WTC11 (cell line): ENCODE measurements around the gene PYY. TPM values are rescaled to one million over a fixed set of nuclear protein-coding genes. Genes with fewer than 3 reads are reported as not detected.
"Not testable (repeated sequence)": the region's sequence is repeated elsewhere in the genome, so short reads cannot be mapped to it uniquely, and the experiment has no call there.

Experiments used
- ATAC-seq: fragments of 200-7000 bp; cut with Tn5 transposase; 2 replicates; pipeline ENCODE4 v1.10.0; 2021; ENCODE audit warnings: mild to moderate bottlenecking, moderate library complexity
- CTCF ChIA-PET: fragments of 300-600 bp; sonication (Branson Sonifier 250); formaldehyde crosslinking; loops from one replicate; lab custom pipeline; 2021; ENCODE audit warnings: antibody characterized with exemption; lab: Charles Lee
- POLR2A ChIA-PET: fragments of 350-600 bp; sonication (Branson Sonifier 250); formaldehyde crosslinking; loops from one replicate; lab custom pipeline; 2021; ENCODE audit warnings: antibody characterized with exemption; lab: Charles Lee
- DNase-seq: peaks from one replicate; pipeline ENCODE4 v3.0.0; 2021; ENCODE audit warnings: low spot score
- H3K27ac Mint-ChIP-seq: 2 replicates; pipeline ENCODE4 v1.8.0; 2021; ENCODE audit warnings: mixed read lengths
- H3K27me3 Mint-ChIP-seq: 2 replicates; pipeline ENCODE4 v1.8.0; 2021; ENCODE audit warnings: low read depth, mild to moderate bottlenecking, moderate library complexity, mixed read lengths
- H3K36me3 Mint-ChIP-seq: 2 replicates; pipeline ENCODE4 v1.8.0; 2021; ENCODE audit warnings: mixed read lengths
- H3K4me1 Mint-ChIP-seq: 2 replicates; pipeline ENCODE4 v1.8.0; 2022; ENCODE audit warnings: mixed read lengths
- H3K4me3 Mint-ChIP-seq: 2 replicates; pipeline ENCODE4 v1.8.0; 2021; ENCODE audit warnings: mild to moderate bottlenecking, moderate library complexity, mixed read lengths
- H3K9me3 Mint-ChIP-seq: 2 replicates; pipeline ENCODE4 v1.8.0; 2021; ENCODE audit warnings: mixed read lengths
- ATF3 ChIP-seq: sonication (generic); formaldehyde crosslinking; conservative IDR thresholded peaks from 2 replicates; pipeline ENCODE4 v1.8.1; 2022; ENCODE audit warnings: mild to moderate bottlenecking, missing genetic modification reagents
- ATF6 ChIP-seq: sonication (generic); formaldehyde crosslinking; IDR thresholded peaks from 2 replicates; pipeline ENCODE4 v1.8.1; 2023; ENCODE audit warnings: mild to moderate bottlenecking, missing genetic modification reagents
- ERG ChIP-seq: fragments of 250-450 bp; sonication (Bioruptor Pico); IDR thresholded peaks from 2 replicates; pipeline ENCODE4 v1.8.0; 2021; ENCODE audit warnings: mild to moderate bottlenecking
- FOXK1 ChIP-seq: sonication (generic); formaldehyde crosslinking; IDR thresholded peaks from 2 replicates; pipeline ENCODE4 v1.8.0; 2022; ENCODE audit warnings: mild to moderate bottlenecking, moderate library complexity, missing genetic modification reagents
- FOXP4 ChIP-seq: sonication (generic); formaldehyde crosslinking; IDR thresholded peaks from 2 replicates; pipeline ENCODE4 v1.8.0; 2022; ENCODE audit warnings: mild to moderate bottlenecking, missing genetic modification reagents
- GRHL2 ChIP-seq: fragments of 250-450 bp; sonication (Bioruptor Pico); IDR thresholded peaks from 2 replicates; pipeline ENCODE4 v1.8.0; 2022; ENCODE audit warnings: mild to moderate bottlenecking, moderate library complexity; ENCODE audit not compliant: insufficient replicate concordance, severe bottlenecking
- HMGA2 ChIP-seq: fragments of 250-450 bp; sonication (Bioruptor Pico); IDR thresholded peaks from 2 replicates; pipeline ENCODE4 v1.4.0; 2021; ENCODE audit warnings: mild to moderate bottlenecking, moderate library complexity
- HMGXB4 ChIP-seq: sonication (generic); formaldehyde crosslinking; IDR thresholded peaks from 2 replicates; pipeline ENCODE4 v1.8.1; 2023; ENCODE audit warnings: mild to moderate bottlenecking, moderate library complexity, missing genetic modification reagents
- NR1H2 ChIP-seq: sonication (generic); formaldehyde crosslinking; IDR thresholded peaks from 2 replicates; pipeline ENCODE4 v1.9.0; 2021; ENCODE audit warnings: mild to moderate bottlenecking, moderate library complexity, missing genetic modification reagents
- NR2C2 ChIP-seq: sonication (generic); formaldehyde crosslinking; IDR thresholded peaks from 2 replicates; pipeline ENCODE4 v1.8.0; 2022; ENCODE audit warnings: mild to moderate bottlenecking, missing genetic modification reagents
- NR3C1 ChIP-seq: sonication (generic); formaldehyde crosslinking; conservative IDR thresholded peaks from 2 replicates; pipeline ENCODE4 v1.8.1; 2023; ENCODE audit warnings: low read depth, mild to moderate bottlenecking, missing genetic modification reagents
- OVOL2 ChIP-seq: fragments of 250-450 bp; sonication (Bioruptor Pico); IDR thresholded peaks from 2 replicates; pipeline ENCODE4 v1.9.0; 2021; ENCODE audit warnings: mild to moderate bottlenecking, borderline replicate concordance
- SOX15 ChIP-seq: fragments of 250-450 bp; sonication (Bioruptor Pico); IDR thresholded peaks from 2 replicates; pipeline ENCODE4 v1.9.0; 2021; ENCODE audit warnings: mild to moderate bottlenecking
- TEAD4 ChIP-seq: sonication (generic); formaldehyde crosslinking; IDR thresholded peaks from 2 replicates; pipeline ENCODE4 v1.8.0; 2022; ENCODE audit warnings: mild to moderate bottlenecking, missing genetic modification reagents
- ZNF263 ChIP-seq: sonication (generic); formaldehyde crosslinking; IDR thresholded peaks from 2 replicates; pipeline ENCODE4 v1.8.1; 2022; ENCODE audit warnings: low read depth, mild to moderate bottlenecking, moderate library complexity, missing genetic modification reagents
- ZNF317 ChIP-seq: sonication (generic); formaldehyde crosslinking; IDR thresholded peaks from 2 replicates; pipeline ENCODE4 v1.8.1; 2023; ENCODE audit warnings: low read depth, mild to moderate bottlenecking, moderate library complexity, missing genetic modification reagents, borderline replicate concordance
- total RNA-seq: library from RNA; stranded (reverse); gene quantifications from 3 replicates; pipeline ENCODE4 v1.2.3, GENCODE V29; 2021
- TF ChIP-seq, protein P1 (sequence below): sonication (generic); formaldehyde crosslinking; IDR thresholded peaks from 2 replicates; pipeline ENCODE4 v1.8.1; 2022; ENCODE audit warnings: low read depth, missing genetic modification reagents, borderline replicate concordance
- TF ChIP-seq, protein P2 (sequence below): sonication (generic); formaldehyde crosslinking; IDR thresholded peaks from 2 replicates; pipeline ENCODE4 v1.8.1; 2022; ENCODE audit warnings: mild to moderate bottlenecking, moderate library complexity, missing genetic modification reagents

PYY gene
- total RNA-seq, 1 experiment from 2014 or later = 0.72 TPM

DNA sequence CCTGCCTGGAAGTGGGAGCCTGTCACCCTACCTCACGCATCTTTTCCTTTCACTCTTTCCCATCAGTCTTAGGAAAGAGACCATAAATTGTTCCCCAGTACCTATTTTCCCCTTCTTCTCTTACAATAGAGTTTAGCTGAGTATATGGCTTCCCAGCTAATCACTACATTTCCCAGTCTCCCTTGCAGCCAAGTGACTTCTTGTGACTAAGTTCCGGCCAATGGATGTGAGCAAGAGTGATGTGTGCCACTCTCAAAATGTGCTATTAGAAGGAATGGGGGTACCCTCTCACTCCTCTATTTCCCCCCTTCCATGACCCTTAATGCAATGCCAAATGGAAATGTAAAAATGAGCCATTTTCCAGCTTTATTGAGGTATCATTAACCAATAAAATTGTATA lies 8.2 kb upstream of the PYY start:
- ATAC-seq = no peak
- DNase-seq = no peak
- Mint-ChIP-seq H3K4me3 (no peak overlapping the region), H3K4me1 (no peaks in the 10 kb centered on the region), H3K9me3 (no peaks in the 10 kb centered on the region), H3K27ac (no peak overlapping the region), H3K36me3 (no peaks in the 10 kb centered on the region), H3K27me3 (peaks cover 3% of the 10 kb centered on the region)
- TF ChIP-seq, protein P1, sequence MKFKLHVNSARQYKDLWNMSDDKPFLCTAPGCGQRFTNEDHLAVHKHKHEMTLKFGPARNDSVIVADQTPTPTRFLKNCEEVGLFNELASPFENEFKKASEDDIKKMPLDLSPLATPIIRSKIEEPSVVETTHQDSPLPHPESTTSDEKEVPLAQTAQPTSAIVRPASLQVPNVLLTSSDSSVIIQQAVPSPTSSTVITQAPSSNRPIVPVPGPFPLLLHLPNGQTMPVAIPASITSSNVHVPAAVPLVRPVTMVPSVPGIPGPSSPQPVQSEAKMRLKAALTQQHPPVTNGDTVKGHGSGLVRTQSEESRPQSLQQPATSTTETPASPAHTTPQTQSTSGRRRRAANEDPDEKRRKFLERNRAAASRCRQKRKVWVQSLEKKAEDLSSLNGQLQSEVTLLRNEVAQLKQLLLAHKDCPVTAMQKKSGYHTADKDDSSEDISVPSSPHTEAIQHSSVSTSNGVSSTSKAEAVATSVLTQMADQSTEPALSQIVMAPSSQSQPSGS (CRISPR knock-in tag) = no peak
- no peak for TF ChIP-seq HMGXB4 (CRISPR knock-in tag)
- no peak for TF ChIP-seq SOX15
- no peak for TF ChIP-seq TEAD4 (CRISPR knock-in tag)
- TF ChIP-seq ZNF317 (CRISPR knock-in tag) = no peak
- TF ChIP-seq, protein P2, sequence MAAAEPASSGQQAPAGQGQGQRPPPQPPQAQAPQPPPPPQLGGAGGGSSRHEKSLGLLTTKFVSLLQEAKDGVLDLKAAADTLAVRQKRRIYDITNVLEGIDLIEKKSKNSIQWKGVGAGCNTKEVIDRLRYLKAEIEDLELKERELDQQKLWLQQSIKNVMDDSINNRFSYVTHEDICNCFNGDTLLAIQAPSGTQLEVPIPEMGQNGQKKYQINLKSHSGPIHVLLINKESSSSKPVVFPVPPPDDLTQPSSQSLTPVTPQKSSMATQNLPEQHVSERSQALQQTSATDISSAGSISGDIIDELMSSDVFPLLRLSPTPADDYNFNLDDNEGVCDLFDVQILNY (CRISPR knock-in tag) = no peak
- no peak for TF ChIP-seq HMGA2
- no peak for TF ChIP-seq GRHL2 (CRISPR knock-in tag)
- no peak for TF ChIP-seq OVOL2
- TF ChIP-seq ZNF263 (CRISPR knock-in tag) = no peak
- no peak for TF ChIP-seq NR1H2 (CRISPR knock-in tag)
- no peak for TF ChIP-seq FOXK1
- no peak for TF ChIP-seq ATF3 (CRISPR knock-in tag)
- ChIA-PET POLR2A (no interaction called here), CTCF (interaction anchor here (1.2 to 3.3 kb wide), 4 partner anchors 18 to 116 kb away, joined by 3 to 13 read pairs (median 8); partner anchors contain the start of gene NAGS)

GRCh38 chr17:43961292-43961691 lies 7.6 kb upstream of the PYY start:
- not testable (repeated sequence) for H3K4me1 Mint-ChIP-seq, H3K27ac Mint-ChIP-seq, H3K4me3 Mint-ChIP-seq, H3K36me3 Mint-ChIP-seq, ATAC-seq, DNase-seq, H3K9me3 Mint-ChIP-seq, H3K27me3 Mint-ChIP-seq
- ChIA-PET CTCF (interaction anchor here (1.2 to 3.3 kb wide), 4 partner anchors 17 to 115 kb away, joined by 3 to 13 read pairs (median 8); partner anchors contain the start of gene NAGS), POLR2A (interaction anchor here (0.7 kb wide), 2 partner anchors 73 to 596 kb away, joined by 3 to 4 read pairs; partner anchors contain the start of gene FZD2)

GRCh38 chr17:43958748-43959352 lies 5.1 kb upstream of the PYY start:
- POLR2A ChIA-PET = no interaction called here
- CTCF ChIA-PET = interaction anchor here (1.5 to 3.6 kb wide), 3 partner anchors 15 to 35 kb away, joined by 5 to 28 read pairs (median 13); no protein-coding TSS in a partner anchor
- H3K36me3 Mint-ChIP-seq = no peaks in the 10 kb centered on the region
- H3K27me3 Mint-ChIP-seq = peaks cover 19% of the 10 kb centered on the region
- ATAC-seq (no peak), DNase-seq (no peak)
- no peaks in the 10 kb centered on the region for H3K9me3 Mint-ChIP-seq
- no peaks in the 10 kb centered on the region for H3K4me1 Mint-ChIP-seq
- no peak overlapping the region for H3K27ac Mint-ChIP-seq
- no peak overlapping the region for H3K4me3 Mint-ChIP-seq
- TF ChIP-seq ATF6 (no peak), NR2C2 (CRISPR knock-in tag) (no peak), NR3C1 (CRISPR knock-in tag) (no peak), ERG (CRISPR knock-in tag) (no peak), FOXP4 (CRISPR knock-in tag) (no peak)
